HepG2 (cell line): Measurements from ENCODE around the gene PRCD. TPM values are rescaled to one million over a fixed set of nuclear protein-coding genes. Genes with fewer than 3 reads are reported as not detected.

ENCODE experiments used
- ESRRA ChIP-seq: sonication (generic); formaldehyde crosslinking; IDR thresholded peaks from 2 replicates; pipeline ENCODE4 v1.5.1; 2020; ENCODE audit warnings: mild to moderate bottlenecking, low read depth, missing genetic modification reagents
- FOXM1 ChIP-seq: sonication (generic); formaldehyde crosslinking; IDR thresholded peaks from 2 replicates; pipeline ENCODE4 v1.5.0; 2020; ENCODE audit warnings: missing genetic modification reagents
- HNF4A ChIP-seq: sonication (generic); formaldehyde crosslinking; IDR thresholded peaks from 2 replicates; pipeline ENCODE4 v1.4.0; 2020; ENCODE audit warnings: missing genetic modification reagents
- HOXA5 ChIP-seq: sonication (generic); formaldehyde crosslinking; IDR thresholded peaks from 2 replicates; pipeline ENCODE4 v1.4.0; 2020; ENCODE audit warnings: missing genetic modification reagents
- MED8 ChIP-seq: sonication (generic); formaldehyde crosslinking; IDR thresholded peaks from 2 replicates; pipeline ENCODE4 v1.8.1; 2023; ENCODE audit warnings: mild to moderate bottlenecking, missing genetic modification reagents; ENCODE audit not compliant: insufficient replicate concordance
- MXI1 ChIP-seq: IDR thresholded peaks from 3 replicates; pipeline ENCODE4 v1.6.1; 2012; ENCODE audit warnings: low read depth, low read length, inconsistent platforms, borderline replicate concordance
- NFIC ChIP-seq: IDR thresholded peaks from 2 replicates; pipeline ENCODE4 v1.6.1; 2012; ENCODE audit warnings: mild to moderate bottlenecking, low read length, inconsistent platforms
- REL ChIP-seq: sonication (generic); formaldehyde crosslinking; conservative IDR thresholded peaks from 2 replicates; pipeline ENCODE4 v1.8.0; 2022; ENCODE audit warnings: mild to moderate bottlenecking, missing genetic modification reagents, moderate library complexity
- THYN1 ChIP-seq: sonication (generic); formaldehyde crosslinking; IDR thresholded peaks from 2 replicates; pipeline ENCODE4 v1.8.1; 2023; ENCODE audit warnings: low read depth, mild to moderate bottlenecking, moderate library complexity, missing genetic modification reagents, borderline replicate concordance
- ZNF138 ChIP-seq: sonication (generic); formaldehyde crosslinking; IDR thresholded peaks from 2 replicates; pipeline ENCODE4 v1.5.0; 2020; ENCODE audit warnings: mild to moderate bottlenecking, low read depth, missing genetic modification reagents
- ZNF230 ChIP-seq: sonication (generic); formaldehyde crosslinking; IDR thresholded peaks from 2 replicates; pipeline ENCODE4 v1.4.0; 2020; ENCODE audit warnings: mild to moderate bottlenecking, missing genetic modification reagents
- ZNF292 ChIP-seq: sonication (generic); formaldehyde crosslinking; IDR thresholded peaks from 2 replicates; pipeline ENCODE4 v1.8.1; 2022; ENCODE audit warnings: mild to moderate bottlenecking, low read depth, missing genetic modification reagents, borderline replicate concordance
- ZNF350 ChIP-seq: sonication (generic); formaldehyde crosslinking; IDR thresholded peaks from 2 replicates; pipeline ENCODE4 v1.4.0; 2020; ENCODE audit warnings: mild to moderate bottlenecking, low read depth, missing genetic modification reagents, borderline replicate concordance
- ZNF510 ChIP-seq: sonication (generic); formaldehyde crosslinking; IDR thresholded peaks from 2 replicates; pipeline ENCODE4 v1.4.0; 2020; ENCODE audit warnings: low read depth, mild to moderate bottlenecking, missing genetic modification reagents
- ZNF549 ChIP-seq: sonication (generic); formaldehyde crosslinking; IDR thresholded peaks from 2 replicates; pipeline ENCODE4 v1.5.0; 2020; ENCODE audit warnings: missing genetic modification reagents
- ZNF616 ChIP-seq: sonication (generic); formaldehyde crosslinking; IDR thresholded peaks from 2 replicates; pipeline ENCODE4 v1.5.0; 2020; ENCODE audit warnings: low read depth, mild to moderate bottlenecking, missing genetic modification reagents
- ZNF678 ChIP-seq: sonication (generic); formaldehyde crosslinking; IDR thresholded peaks from 2 replicates; pipeline ENCODE4 v1.4.0; 2020; ENCODE audit warnings: mild to moderate bottlenecking, missing genetic modification reagents
- ZNF772 ChIP-seq: sonication (generic); formaldehyde crosslinking; IDR thresholded peaks from 2 replicates; pipeline ENCODE4 v1.5.0; 2020; ENCODE audit warnings: mild to moderate bottlenecking, missing genetic modification reagents
- ZNF780A ChIP-seq: sonication (generic); formaldehyde crosslinking; IDR thresholded peaks from 2 replicates; pipeline ENCODE4 v1.8.0; 2022; ENCODE audit warnings: mild to moderate bottlenecking, missing genetic modification reagents, moderate library complexity
- polyA plus RNA-seq, 8 experiments: library from polyadenylated mRNA; depleted of rRNA in 3 of 8; stranded (reverse) in 7 of 8; unstranded in 1 of 8; fragments of >200 nt; fragmentation: Illumina TruSeq in 4 of 8; extraction: Trizol in 4 of 8; gene quantifications; 2 replicates each; pipeline versions ENCODE4 v1.2.1 to v1.2.3, GENCODE V29; 2011 to 2016; ENCODE audit warnings: low read depth in 4 of 8, missing spikeins in 1 of 8, mixed read lengths in 1 of 8; ENCODE audit not compliant: insufficient read depth in 1 of 8
- total RNA-seq, 5 experiments: library from RNA; depleted of rRNA; stranded (reverse); fragments of >200 nt; fragmentation: Illumina TruSeq; extraction: Trizol; gene quantifications; 2 replicates each; pipeline ENCODE4 v1.2.3, GENCODE V29; 2016; ENCODE audit warnings: low read depth in 1 of 5
- TF ChIP-seq, protein P1 (sequence below): sonication (generic); formaldehyde crosslinking; IDR thresholded peaks from 2 replicates; pipeline ENCODE4 v1.8.0; 2022; ENCODE audit warnings: missing genetic modification reagents, mild to moderate bottlenecking, inconsistent platforms, borderline replicate concordance
- TF ChIP-seq, protein P2 (sequence below): sonication (generic); formaldehyde crosslinking; conservative IDR thresholded peaks from 2 replicates; pipeline ENCODE4 v1.4.0; 2020; ENCODE audit warnings: missing genetic modification reagents
- TF ChIP-seq, protein P3 (sequence below): sonication (generic); formaldehyde crosslinking; IDR thresholded peaks from 2 replicates; pipeline ENCODE4 v1.8.0; 2023; ENCODE audit warnings: mild to moderate bottlenecking, missing genetic modification reagents
- TF ChIP-seq, protein P4 (sequence below): IDR thresholded peaks from 2 replicates; pipeline ENCODE4 v1.6.1; 2016

PRCD gene
- total and polyA plus RNA-seq, 2 of the 13 experiments (the other 11 are each of a cell fraction or from before 2014, with no cell fraction given), result 0.51 TPM; not detected in 1

DNA sequence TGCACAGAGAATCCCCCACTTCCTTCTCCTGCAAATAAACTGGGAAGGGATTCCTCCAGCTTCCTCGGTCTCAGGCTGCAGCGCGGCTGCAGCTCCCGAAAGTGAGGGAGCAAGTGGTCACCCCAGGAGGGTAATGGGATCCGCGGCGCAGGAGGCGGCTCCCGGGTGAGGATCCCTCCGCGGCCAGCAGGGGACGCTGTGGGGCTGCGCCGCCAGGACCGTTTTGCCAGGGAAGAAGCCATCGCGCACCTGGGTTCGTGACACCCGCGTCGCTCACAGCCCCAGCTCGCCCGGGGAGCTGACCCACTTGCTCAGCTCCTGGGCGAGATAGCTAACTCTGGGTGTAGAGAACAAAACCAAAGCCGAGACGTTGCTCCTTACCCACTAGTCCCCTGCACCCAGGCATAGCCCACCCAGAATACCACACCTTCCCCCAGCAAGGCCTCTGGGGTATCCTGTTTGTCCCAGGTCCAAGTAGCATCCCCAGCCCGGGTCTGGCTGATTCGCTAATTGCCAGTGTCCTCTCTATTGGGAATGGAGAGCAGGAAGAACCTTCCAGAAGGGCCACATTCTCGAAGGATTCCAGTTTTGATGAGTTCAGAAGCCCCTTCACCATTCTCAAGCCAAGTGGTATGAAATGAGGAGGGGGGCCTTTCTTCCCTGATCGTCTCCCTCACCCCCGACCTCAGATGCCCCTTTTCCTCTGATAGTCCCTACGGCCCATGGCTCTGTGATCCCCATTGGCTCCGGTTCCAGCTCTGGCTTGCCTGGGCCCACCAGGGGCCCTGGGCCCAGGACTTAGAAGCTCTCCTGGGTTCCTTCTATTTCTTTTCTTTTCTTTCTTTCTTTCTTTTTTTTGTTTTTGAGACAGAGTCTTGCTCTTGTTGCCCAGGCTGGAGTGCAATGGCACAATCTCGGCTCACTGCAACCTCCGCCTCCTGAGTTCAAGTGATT is 16.5 kb upstream of the PRCD start (continued):
- TF ChIP-seq ZNF230 (CRISPR knock-in tag) (0 out of 2 replicates have a peak, but pooled peaks have one; percentile 82), REL (CRISPR knock-in tag) (no peak), MXI1 (peak; percentile 60; the same call in 1 of the 3 replicates), HNF4A (CRISPR knock-in tag) (peak; percentile 32; the same call in 1 of the 2 replicates), FOXM1 (CRISPR knock-in tag) (no peak), NFIC (no peak), ZNF510 (CRISPR knock-in tag) (no peak), ESRRA (CRISPR knock-in tag) (0 out of 2 replicates have a peak, but pooled peaks have one; percentile 44), ZNF616 (no peak), HOXA5 (peak; percentile 72), ZNF292 (CRISPR knock-in tag) (peak; percentile 71; the same call in 1 of the 2 replicates), THYN1 (CRISPR knock-in tag) (no peak), ZNF138 (0 out of 2 replicates have a peak, but pooled peaks have one; percentile 34), ZNF772 (CRISPR knock-in tag) (peak; percentile 91; the same call in 1 of the 2 replicates), ZNF549 (CRISPR knock-in tag) (no peak), ZNF780A (CRISPR knock-in tag) (no peak), ZNF678 (no peak), MED8 (CRISPR knock-in tag) (no peak), ZNF350 (peak; percentile 64; the same call in 1 of the 2 replicates)
- TF ChIP-seq, protein P1, sequence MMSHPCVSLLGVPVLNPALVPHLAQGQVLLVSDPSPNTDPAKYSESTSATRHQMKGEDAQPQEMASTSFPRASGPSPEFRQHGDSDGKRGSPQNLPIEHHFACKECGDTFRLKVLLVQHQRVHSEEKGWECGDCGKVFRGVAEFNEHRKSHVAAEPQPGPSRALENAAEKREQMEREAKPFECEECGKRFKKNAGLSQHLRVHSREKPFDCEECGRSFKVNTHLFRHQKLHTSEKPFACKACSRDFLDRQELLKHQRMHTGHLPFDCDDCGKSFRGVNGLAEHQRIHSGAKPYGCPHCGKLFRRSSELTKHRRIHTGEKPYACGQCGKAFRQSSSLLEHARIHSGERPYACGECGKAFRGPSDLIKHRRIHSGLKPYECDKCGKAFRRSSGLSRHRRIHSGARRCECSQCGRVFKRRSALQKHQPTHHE, result no peak
- TF ChIP-seq, protein P2, sequence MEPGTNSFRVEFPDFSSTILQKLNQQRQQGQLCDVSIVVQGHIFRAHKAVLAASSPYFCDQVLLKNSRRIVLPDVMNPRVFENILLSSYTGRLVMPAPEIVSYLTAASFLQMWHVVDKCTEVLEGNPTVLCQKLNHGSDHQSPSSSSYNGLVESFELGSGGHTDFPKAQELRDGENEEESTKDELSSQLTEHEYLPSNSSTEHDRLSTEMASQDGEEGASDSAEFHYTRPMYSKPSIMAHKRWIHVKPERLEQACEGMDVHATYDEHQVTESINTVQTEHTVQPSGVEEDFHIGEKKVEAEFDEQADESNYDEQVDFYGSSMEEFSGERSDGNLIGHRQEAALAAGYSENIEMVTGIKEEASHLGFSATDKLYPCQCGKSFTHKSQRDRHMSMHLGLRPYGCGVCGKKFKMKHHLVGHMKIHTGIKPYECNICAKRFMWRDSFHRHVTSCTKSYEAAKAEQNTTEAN (CRISPR knock-in tag), result no peak
- TF ChIP-seq, protein P3, sequence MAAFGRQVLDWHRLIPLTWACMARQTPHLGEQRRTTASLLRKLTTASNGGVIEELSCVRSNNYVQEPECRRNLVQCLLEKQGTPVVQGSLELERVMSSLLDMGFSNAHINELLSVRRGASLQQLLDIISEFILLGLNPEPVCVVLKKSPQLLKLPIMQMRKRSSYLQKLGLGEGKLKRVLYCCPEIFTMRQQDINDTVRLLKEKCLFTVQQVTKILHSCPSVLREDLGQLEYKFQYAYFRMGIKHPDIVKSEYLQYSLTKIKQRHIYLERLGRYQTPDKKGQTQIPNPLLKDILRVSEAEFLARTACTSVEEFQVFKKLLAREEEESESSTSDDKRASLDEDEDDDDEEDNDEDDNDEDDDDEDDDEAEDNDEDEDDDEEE, result 0 out of 2 replicates have a peak, but pooled peaks have one; percentile 62
- TF ChIP-seq, protein P4, sequence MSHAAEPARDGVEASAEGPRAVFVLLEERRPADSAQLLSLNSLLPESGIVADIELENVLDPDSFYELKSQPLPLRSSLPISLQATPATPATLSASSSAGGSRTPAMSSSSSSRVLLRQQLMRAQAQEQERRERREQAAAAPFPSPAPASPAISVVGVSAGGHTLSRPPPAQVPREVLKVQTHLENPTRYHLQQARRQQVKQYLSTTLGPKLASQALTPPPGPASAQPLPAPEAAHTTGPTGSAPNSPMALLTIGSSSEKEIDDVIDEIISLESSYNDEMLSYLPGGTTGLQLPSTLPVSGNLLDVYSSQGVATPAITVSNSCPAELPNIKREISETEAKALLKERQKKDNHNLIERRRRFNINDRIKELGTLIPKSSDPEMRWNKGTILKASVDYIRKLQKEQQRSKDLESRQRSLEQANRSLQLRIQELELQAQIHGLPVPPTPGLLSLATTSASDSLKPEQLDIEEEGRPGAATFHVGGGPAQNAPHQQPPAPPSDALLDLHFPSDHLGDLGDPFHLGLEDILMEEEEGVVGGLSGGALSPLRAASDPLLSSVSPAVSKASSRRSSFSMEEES (CRISPR knock-in tag), result no peak
